Retinal pigment epithelial cell (primary cell): Measurements from ENCODE around the gene CDC16.
A peak's percentile ranks its signal among the peaks of the same experiment; 100 is the strongest.

Experiments
- DNase-seq: peaks from one replicate; pipeline ENCODE4 v3.0.0-alpha.2; 2010; ENCODE audit warnings: low read depth
- H3K4me3 ChIP-seq: 2 replicates; pipeline ENCODE4 v1.5.1; 2011; ENCODE audit warnings: mild to moderate bottlenecking, low read length, control low read depth, moderate library complexity
- TF ChIP-seq, protein P1 (sequence below): conservative IDR thresholded peaks from 2 replicates; pipeline ENCODE4 v1.5.1; 2011; ENCODE audit warnings: low read depth, low read length, control low read depth, inconsistent platforms

The CDC16 gene

DNA sequence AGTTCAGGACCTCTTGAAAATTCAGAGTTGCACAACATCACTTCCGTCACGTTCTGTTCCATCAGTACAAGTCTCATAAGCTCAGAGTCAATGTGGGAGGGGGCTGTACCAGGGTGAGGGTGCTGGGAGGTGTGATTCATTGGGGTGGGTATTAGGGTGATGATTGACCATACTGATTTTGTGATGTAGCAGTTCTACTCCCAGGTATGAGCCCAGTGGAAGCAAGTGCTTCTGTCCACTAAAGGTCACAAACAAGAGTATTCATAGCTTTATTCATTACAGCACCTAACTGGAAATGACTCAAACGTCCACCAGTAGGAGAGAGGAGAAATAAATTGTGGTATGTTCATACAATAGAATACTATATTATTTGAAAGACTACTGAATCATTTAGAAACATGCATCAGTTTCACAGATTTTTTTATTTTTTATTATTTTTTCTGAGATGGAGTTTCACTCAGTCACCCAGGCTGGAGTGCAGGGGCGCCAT lies 34.6 kb downstream of the CDC16 start:
- TF ChIP-seq, protein P1, sequence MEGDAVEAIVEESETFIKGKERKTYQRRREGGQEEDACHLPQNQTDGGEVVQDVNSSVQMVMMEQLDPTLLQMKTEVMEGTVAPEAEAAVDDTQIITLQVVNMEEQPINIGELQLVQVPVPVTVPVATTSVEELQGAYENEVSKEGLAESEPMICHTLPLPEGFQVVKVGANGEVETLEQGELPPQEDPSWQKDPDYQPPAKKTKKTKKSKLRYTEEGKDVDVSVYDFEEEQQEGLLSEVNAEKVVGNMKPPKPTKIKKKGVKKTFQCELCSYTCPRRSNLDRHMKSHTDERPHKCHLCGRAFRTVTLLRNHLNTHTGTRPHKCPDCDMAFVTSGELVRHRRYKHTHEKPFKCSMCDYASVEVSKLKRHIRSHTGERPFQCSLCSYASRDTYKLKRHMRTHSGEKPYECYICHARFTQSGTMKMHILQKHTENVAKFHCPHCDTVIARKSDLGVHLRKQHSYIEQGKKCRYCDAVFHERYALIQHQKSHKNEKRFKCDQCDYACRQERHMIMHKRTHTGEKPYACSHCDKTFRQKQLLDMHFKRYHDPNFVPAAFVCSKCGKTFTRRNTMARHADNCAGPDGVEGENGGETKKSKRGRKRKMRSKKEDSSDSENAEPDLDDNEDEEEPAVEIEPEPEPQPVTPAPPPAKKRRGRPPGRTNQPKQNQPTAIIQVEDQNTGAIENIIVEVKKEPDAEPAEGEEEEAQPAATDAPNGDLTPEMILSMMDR: no peak
- H3K4me3 ChIP-seq: no peak overlapping the region
- no peak for DNase-seq

DNA sequence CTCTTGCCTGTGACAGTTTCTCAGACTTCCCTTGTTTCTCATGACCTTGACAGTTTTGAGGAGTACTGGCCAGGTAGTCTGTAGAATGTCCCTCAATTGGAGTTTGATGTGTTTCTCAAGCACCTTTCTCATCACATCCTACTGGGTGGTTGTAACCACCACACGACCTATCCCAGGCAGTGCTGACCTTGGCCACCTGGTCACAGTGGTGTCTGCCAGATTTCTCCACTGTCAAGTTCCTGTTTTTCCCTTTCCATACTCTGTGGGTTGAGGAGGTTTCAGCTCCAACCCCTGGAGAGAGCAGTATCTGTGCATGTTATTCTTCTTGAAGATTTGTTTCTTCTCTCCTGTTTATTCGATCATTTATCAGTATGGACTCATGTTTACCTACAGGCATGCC lies 38.3 kb downstream of the CDC16 start:
- no peak for DNase-seq
- H3K4me3 ChIP-seq: no peak overlapping the region
- TF ChIP-seq, protein P1: no peak

DNA sequence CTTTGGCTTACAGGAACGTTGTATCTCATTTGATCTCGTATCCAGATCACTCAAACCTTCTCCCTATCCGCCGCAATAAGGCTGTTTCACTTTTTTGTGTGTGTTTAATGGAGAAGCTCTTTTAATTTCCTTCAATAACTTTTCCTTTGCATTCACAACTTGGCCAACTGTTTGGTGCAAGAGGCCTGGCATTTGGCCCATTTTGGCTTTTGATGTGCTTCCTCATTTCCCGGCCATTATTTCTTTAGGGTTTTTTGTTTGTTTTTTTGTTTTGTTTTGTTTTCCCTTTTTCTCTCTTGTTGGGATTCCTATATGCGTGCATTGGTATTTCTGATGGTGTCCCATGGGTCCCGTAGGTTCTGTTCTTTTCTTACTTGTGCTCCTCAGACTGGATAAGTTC lies 40.6 kb downstream of the CDC16 start:
- TF ChIP-seq, protein P1: no peak
- DNase-seq: no peak

GRCh38 chr13:114279146-114279545 lies 44.4 kb downstream of the CDC16 start:
- TF ChIP-seq, protein P1: no peak
- no peak overlapping the region for H3K4me3 ChIP-seq
- DNase-seq: no peak

More for the DNA sequence above, 40.6 kb downstream of the CDC16 start:
- H3K4me3 ChIP-seq: no peak overlapping the region

GRCh38 chr13:114279758-114280355 lies 45.2 kb downstream of the CDC16 start:
- TF ChIP-seq, protein P1: no peak
- no peak overlapping the region for H3K4me3 ChIP-seq

GRCh38 chr13:114281351-114282040 lies 46.8 kb downstream of the CDC16 start, which contains the start of gene UPF3A:
UPF3A (plus strand) TSS chr13:114281601; CDS start chr13:114281640, 39 bp downstream.
- H3K4me3 ChIP-seq: peak within 1 kb of the TSS; percentile 69
- DNase-seq: peak; percentile 54
- TF ChIP-seq, protein P1: no peak

More at GRCh38 chr13:114279758-114280355, 45.2 kb downstream of the CDC16 start:
- DNase-seq: no peak
